ENCODE results near the gene PDCD2. TPM values are rescaled to one million over a fixed set of nuclear protein-coding genes. Genes with fewer than 3 reads are reported as not detected.

The PDCD2 gene
- total and polyA plus RNA-seq, 9 of the 15 experiments (the other 6 are each of a cell fraction or from before 2014, with no cell fraction given), result 67.3 to 430 (median 318) TPM

GRCh38 chr6:170529839-170530469 lies 54.5 kb downstream of the PDCD2 start (continued):
- TF ChIP-seq E2F4 (CRISPR knock-in tag; IDR thresholded peaks at IDR 0.05; ENCODE audit: low read depth) (no peak), JUND (IDR thresholded peaks at IDR 0.05; ENCODE audit: borderline replicate concordance, low read depth, low read length) (peak; percentile 60; the same call in 1 of the 2 replicates), JUND (tag; IDR thresholded peaks at IDR 0.05; ENCODE audit: borderline replicate concordance, low read depth, low read length) (no peak), POLR2AphosphoS5 (IDR thresholded peaks at IDR 0.05; ENCODE audit: control insufficient read depth, insufficient read depth, low read depth, low read length) (no peak), ZNF124 (CRISPR knock-in tag; IDR thresholded peaks at IDR 0.05) (no peak), CTBP1 (IDR thresholded peaks at IDR 0.05; ENCODE audit: borderline replicate concordance) (no peak), IRF1 (CRISPR knock-in tag; IDR thresholded peaks at IDR 0.05; ENCODE audit: borderline replicate concordance) (no peak), CCAR2 (IDR thresholded peaks at IDR 0.05; ENCODE audit: low read depth, low read length) (no peak), SMARCB1 (IDR thresholded peaks at IDR 0.05; ENCODE audit: insufficient read length, low read depth) (no peak), CLOCK (CRISPR knock-in tag; IDR thresholded peaks at IDR 0.05; ENCODE audit: borderline replicate concordance) (no peak), TEAD4 (IDR thresholded peaks at IDR 0.05; ENCODE audit: low read length) (0 out of 2 replicates have a peak, but pooled peaks have one; percentile 14), TEAD4 (CRISPR knock-in tag; IDR thresholded peaks at IDR 0.05; ENCODE audit: borderline replicate concordance) (no peak)

All from K562 (cell line).